OCI-LY3 (cell line): ENCODE results near the gene NQO1.

ENCODE experiments used
- H2AFZ ChIP-seq: fragments of 200-600, 300-600 bp; shearing (Covaris generic); 2 replicates; pipeline ENCODE4 v1.6.0; 2014; ENCODE audit warnings: antibody characterized with exemption, low read depth, low read length
- H3K27ac ChIP-seq: fragments of 200-600, 300-600 bp; sonication (generic); 2 replicates; pipeline ENCODE4 v1.5.1; 2014; ENCODE audit warnings: mild to moderate bottlenecking, low read length, moderate library complexity, mixed read lengths
- H3K27me3 ChIP-seq: fragments of 200-600, 300-600 bp; sonication (generic); 2 replicates; pipeline ENCODE4 v1.6.1; 2014; ENCODE audit warnings: low read depth, low read length, mixed read lengths
- H3K36me3 ChIP-seq: fragments of 200-600, 300-600 bp; sonication (generic); replicated peaks from 2 replicates; pipeline ENCODE3; 2014; ENCODE audit warnings: low read depth, low read length, mixed read lengths
- H3K4me1 ChIP-seq: fragments of 300-600, 200-600 bp; sonication (generic); 2 replicates; pipeline ENCODE4 v1.6.1; 2014; ENCODE audit warnings: low read length, mixed read lengths
- H3K4me2 ChIP-seq: fragments of 200-600, 300-600 bp; sonication (generic); 2 replicates; pipeline ENCODE4 v1.6.1; 2014; ENCODE audit warnings: low read length, mixed read lengths
- H3K4me3 ChIP-seq: fragments of 300-600, 200-600 bp; sonication (generic); 2 replicates; pipeline ENCODE4 v1.5.1; 2014; ENCODE audit warnings: antibody characterized with exemption, mild to moderate bottlenecking, low read length, moderate library complexity
- H3K79me2 ChIP-seq: fragments of 300-600, 200-600 bp; shearing (Covaris generic); 2 replicates; pipeline ENCODE4 v1.6.1; 2014; ENCODE audit warnings: mild to moderate bottlenecking, low read length, mixed read lengths
- H3K9ac ChIP-seq: fragments of 300-600, 200-600 bp; shearing (Covaris generic); 2 replicates; pipeline ENCODE4 v1.6.0; 2014; ENCODE audit warnings: mild to moderate bottlenecking, low read length, moderate library complexity
- H3K9me3 ChIP-seq: fragments of 200-600, 300-600 bp; shearing (Covaris generic); 2 replicates; pipeline ENCODE4 v1.6.1; 2014; ENCODE audit warnings: low read length, mixed read lengths; ENCODE audit not compliant: insufficient read depth
- H4K20me1 ChIP-seq: fragments of 200-600, 300-600 bp; sonication (generic); 2 replicates; pipeline ENCODE4 v1.6.1; 2016; ENCODE audit warnings: low read length, mixed read lengths; ENCODE audit not compliant: insufficient read depth
- CTCF ChIP-seq: fragments of 200-600, 300-600 bp; sonication (generic); IDR thresholded peaks from 2 replicates; pipeline ENCODE4 v1.5.1; 2014; ENCODE audit warnings: antibody characterized with exemption, low read length, low read depth
- EZH2phosphoT487 ChIP-seq: fragments of 200-600 bp; shearing (Covaris generic); IDR thresholded peaks from 2 replicates; pipeline ENCODE4 v1.6.1; 2018; ENCODE audit warnings: antibody characterized with exemption, mixed run types, low read depth

NQO1 gene

GRCh38 chr16:69699915-69700314, 26.4 kb downstream of the NQO1 start:
- no peaks in the 10 kb centered on the region for H3K27me3 ChIP-seq
- H4K20me1 ChIP-seq: 0 out of 2 replicates have a peak, but pooled peaks cover 2% of the 10 kb centered on the region
- H3K4me3 ChIP-seq: no peak overlapping the region
- no peaks in the 10 kb centered on the region for H3K4me1 ChIP-seq
- no peaks in the 10 kb centered on the region for H3K9me3 ChIP-seq
- no peaks in the 10 kb centered on the region for H3K79me2 ChIP-seq
- TF ChIP-seq EZH2phosphoT487: no peak
- TF ChIP-seq CTCF: no peak
- H3K9ac ChIP-seq: no peak overlapping the region
- H3K4me2 ChIP-seq: no peak overlapping the region
- no peak overlapping the region for H3K27ac ChIP-seq
- H3K36me3 ChIP-seq: peaks cover 45% of the 10 kb centered on the region
- no peak overlapping the region for H2AFZ ChIP-seq

GRCh38 chr16:69698404-69698803, 28.0 kb downstream of the NQO1 start:
- Histone ChIP-seq H3K9ac (no peak overlapping the region), H4K20me1 (0 out of 2 replicates have a peak, but pooled peaks cover 6% of the 10 kb centered on the region), H3K4me3 (no peak overlapping the region), H3K4me2 (no peak overlapping the region), H3K9me3 (no peaks in the 10 kb centered on the region), H3K4me1 (no peaks in the 10 kb centered on the region), H2AFZ (no peak overlapping the region), H3K27ac (no peak overlapping the region), H3K27me3 (no peaks in the 10 kb centered on the region), H3K36me3 (peaks cover 52% of the 10 kb centered on the region), H3K79me2 (no peaks in the 10 kb centered on the region; the same call in 1 of the 2 replicates)
- TF ChIP-seq CTCF: no peak
- TF ChIP-seq EZH2phosphoT487: no peak

GRCh38 chr16:69693916-69694315, 32.4 kb downstream of the NQO1 start:
- H3K36me3 ChIP-seq: peaks cover 50% of the 10 kb centered on the region
- no peak overlapping the region for H3K4me2 ChIP-seq
- no peaks in the 10 kb centered on the region; the same call in 1 of the 2 replicates for H3K79me2 ChIP-seq
- TF ChIP-seq EZH2phosphoT487 (no peak), CTCF (no peak)
- H3K4me3 ChIP-seq: no peak overlapping the region
- H2AFZ ChIP-seq: no peak overlapping the region
- no peaks in the 10 kb centered on the region for H3K4me1 ChIP-seq
- no peaks in the 10 kb centered on the region for H3K9me3 ChIP-seq
- 0 out of 2 replicates have a peak, but pooled peaks cover 10% of the 10 kb centered on the region for H4K20me1 ChIP-seq
- no peaks in the 10 kb centered on the region for H3K27me3 ChIP-seq
- no peak overlapping the region for H3K27ac ChIP-seq
- H3K9ac ChIP-seq: no peak overlapping the region

GRCh38 chr16:69691980-69692911, 34.1 kb downstream of the NQO1 start:
- Histone ChIP-seq H2AFZ (no peak overlapping the region), H3K79me2 (no peaks in the 10 kb centered on the region; the same call in 1 of the 2 replicates), H3K27ac (no peak overlapping the region), H3K4me1 (no peaks in the 10 kb centered on the region), H4K20me1 (0 out of 2 replicates have a peak, but pooled peaks cover 10% of the 10 kb centered on the region), H3K36me3 (peaks cover 47% of the 10 kb centered on the region), H3K27me3 (no peaks in the 10 kb centered on the region), H3K4me3 (no peak overlapping the region), H3K9me3 (no peaks in the 10 kb centered on the region), H3K9ac (no peak overlapping the region), H3K4me2 (no peak overlapping the region)
- TF ChIP-seq EZH2phosphoT487: no peak
